ENCODE measurements around the gene SLC6A9. TPM values are rescaled to one million over a fixed set of nuclear protein-coding genes. Genes with fewer than 3 reads are reported as not detected.

Gene SLC6A9
- 12.8 TPM for total RNA-seq (2021; ENCODE audit: unreplicated experiment)
- polyA plus RNA-seq (2012) = 16.5 and 19.8 TPM in 2 replicates
- percentile 59 among the genes with signal in this experiment for Bru-seq, nascent RNA
- BruChase-seq, experiment 1, labeled RNA remaining after a 6-hour chase = percentile 65 among the genes with signal in this experiment
- percentile 67 among the genes with signal in this experiment for BruChase-seq, experiment 2, labeled RNA remaining after a 2-hour chase
- long read RNA-seq, partial matches to known transcripts = 0 of 13 reads
- long read RNA-seq, other reads (novel, unspliced or antisense) = 11 of 13 reads

- ATAC-seq (peak; percentile 24), DNase-seq (ENCODE audit: low read depth, low spot score) (no peak)
- H3K4me1 ChIP-seq (ENCODE audit: control insufficient read depth in 1 of 2, insufficient read depth in 2 of 2, low read length in 2 of 2) = peaks cover 38 to 53% of the 10 kb centered on the region in 2 experiments
- ChIA-PET POLR2A (interaction anchor here (1.0 to 1.5 kb wide), 2 partner anchors 11 to 25 kb away, joined by 4 to 8 read pairs; no protein-coding TSS in a partner anchor), RAD21 (ENCODE audit: low non-redundant PET in 1 of 2, low total read pairs in 2 of 2, uncharacterized antibody in 2 of 2, unreplicated experiment in 2 of 2) (interaction anchor here in 1 of 2 experiments (0.7 kb wide), 1 partner anchor 15 kb away, joined by 6 read pairs; no protein-coding TSS in a partner anchor), CTCF (interaction anchor here (1.2 to 1.5 kb wide), 2 partner anchors 16 to 621 kb away, joined by 3 to 4 read pairs; no protein-coding TSS in a partner anchor)
- H3K27ac ChIP-seq (ENCODE audit: low read depth, low read length) = peak within 1 kb of the TSS; percentile 91
- no peaks in the 10 kb centered on the region for H3K27me3 ChIP-seq (ENCODE audit: insufficient read depth, low read length)
- peak within 1 kb of the TSS; percentile 85 for H3K4me2 ChIP-seq (ENCODE audit: low read length)
- TSS peak; percentile 45 for BruUV-seq (replicated peaks)
- H3K4me3 ChIP-seq (replicated peaks in 1 of 2; ENCODE audit: low read depth in 1 of 2, low read length in 2 of 2) = peak within 1 kb of the TSS; percentile 68 to 86
- no peaks in the 10 kb centered on the region for H3K36me3 ChIP-seq (ENCODE audit: control insufficient read depth in 1 of 2, insufficient read depth in 2 of 2, low read length in 2 of 2)
- H3K9me2 ChIP-seq (ENCODE audit: insufficient read depth) = no peaks in the 10 kb centered on the region
- peak within 1 kb of the TSS; percentile 86 for H3K9ac ChIP-seq (ENCODE audit: low read length)
- H3K9me3 ChIP-seq (ENCODE audit: control insufficient read depth in 1 of 2, insufficient read depth in 1 of 2, low read depth in 1 of 2, low read length in 2 of 2) = no peaks in the 10 kb centered on the region
- H2AFZ ChIP-seq (ENCODE audit: low read depth, low read length, poor library complexity, severe bottlenecking) = peak within 1 kb of the TSS; percentile 11
- no peak for TF ChIP-seq YY1 (IDR thresholded peaks at IDR 0.05; ENCODE audit: extremely low read depth, insufficient replicate concordance, low read depth, low read length)
- no peak for TF ChIP-seq CEBPB (IDR thresholded peaks at IDR 0.05; ENCODE audit: low read depth)
- TF ChIP-seq POLR2AphosphoS5 (IDR thresholded peaks at IDR 0.05; ENCODE audit: low read depth, low read length) = peak; percentile 53
- H4K20me1 ChIP-seq (ENCODE audit: insufficient read depth) = no peaks in the 10 kb centered on the region
- no peaks in the 10 kb centered on the region for H3K79me2 ChIP-seq (ENCODE audit: insufficient read depth, low read length)
- intact Hi-C loops (cut with micrococcal nuclease) = loop anchor here (10.0 kb wide), 1 partner anchor 807 kb away; no protein-coding TSS in a partner anchor
These were observed at the start of gene SLC6A9 for GRCh38 chr1:44031252-44032169. Gene SLC6A9 (minus strand): TSS chr1:44031462. CDS start chr1:44024277, 7,185 bp downstream.

DNA sequence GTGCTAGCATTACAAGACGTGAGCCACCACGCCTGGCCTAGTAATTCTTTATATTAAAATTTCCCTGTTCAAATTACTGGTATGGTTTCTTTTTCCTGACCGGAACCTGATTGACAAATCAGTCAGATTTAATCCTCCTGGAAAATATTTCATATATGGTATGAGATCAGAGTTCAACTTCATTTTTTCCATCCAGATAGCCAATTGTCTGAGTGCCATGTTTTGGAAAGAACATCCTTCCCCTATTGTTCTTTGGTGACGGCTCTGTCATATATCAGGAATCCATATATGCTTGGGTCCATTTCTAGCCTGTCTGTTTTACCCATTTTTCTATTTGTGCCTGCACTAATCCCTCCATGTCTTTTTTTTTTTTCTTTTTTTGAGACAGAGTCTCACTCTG lies 48.3 kb upstream of the SLC6A9 start:
- Histone ChIP-seq H3K36me3 (ENCODE audit: control insufficient read depth in 1 of 2, insufficient read depth in 2 of 2, low read length in 2 of 2) (no peaks in the 10 kb centered on the region), H3K9me3 (ENCODE audit: control insufficient read depth in 1 of 2, insufficient read depth in 1 of 2, low read depth in 1 of 2, low read length in 2 of 2) (no peaks in the 10 kb centered on the region), H3K9ac (ENCODE audit: low read length) (no peak overlapping the region), H3K4me2 (ENCODE audit: low read length) (no peak overlapping the region), H3K27me3 (ENCODE audit: insufficient read depth, low read length) (no peaks in the 10 kb centered on the region), H2AFZ (ENCODE audit: low read depth, low read length, poor library complexity, severe bottlenecking) (no peak overlapping the region), H3K27ac (ENCODE audit: low read depth, low read length) (no peak overlapping the region), H3K4me3 (replicated peaks in 1 of 2; ENCODE audit: low read depth in 1 of 2, low read length in 2 of 2) (no peak overlapping the region), H4K20me1 (ENCODE audit: insufficient read depth) (no peaks in the 10 kb centered on the region), H3K79me2 (ENCODE audit: insufficient read depth, low read length) (no peaks in the 10 kb centered on the region), H3K4me1 (ENCODE audit: control insufficient read depth in 1 of 2, insufficient read depth in 2 of 2, low read length in 2 of 2) (no peaks in the 10 kb centered on the region), H3K9me2 (ENCODE audit: insufficient read depth) (no peaks in the 10 kb centered on the region)
- POLR2A ChIA-PET = no interaction called here
- DNase-seq (ENCODE audit: low read depth, low spot score) = no peak
- TF ChIP-seq EGR1 (IDR thresholded peaks at IDR 0.05; ENCODE audit: low read depth) = no peak
- TF ChIP-seq EZH2 (IDR thresholded peaks at IDR 0.05) = no peak
- TF ChIP-seq SRF (IDR thresholded peaks at IDR 0.05; ENCODE audit: low read depth) = no peak
- no peak for TF ChIP-seq ZBTB33 (IDR thresholded peaks at IDR 0.05; ENCODE audit: extremely low read depth, insufficient replicate concordance, low read length)
- TF ChIP-seq TCF7L2 (IDR thresholded peaks at IDR 0.05; ENCODE audit: borderline replicate concordance, extremely low read depth, insufficient read depth, insufficient read length) = no peak
- TF ChIP-seq, protein P1, sequence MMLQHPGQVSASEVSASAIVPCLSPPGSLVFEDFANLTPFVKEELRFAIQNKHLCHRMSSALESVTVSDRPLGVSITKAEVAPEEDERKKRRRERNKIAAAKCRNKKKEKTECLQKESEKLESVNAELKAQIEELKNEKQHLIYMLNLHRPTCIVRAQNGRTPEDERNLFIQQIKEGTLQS (IDR thresholded peaks at IDR 0.05) = no peak
- ATAC-seq = no peak
- CTCF ChIA-PET = no interaction called here
- no TSS peak for BruUV-seq (replicated peaks)
- intact Hi-C loops (cut with micrococcal nuclease) = no loop called here
- RAD21 ChIA-PET (ENCODE audit: low non-redundant PET in 1 of 2, low total read pairs in 2 of 2, uncharacterized antibody in 2 of 2, unreplicated experiment in 2 of 2) = no interaction called here

All from HCT116 (cell line).